Endothelial cell of umbilical vein (primary cell): ENCODE data around the gene SYTL1. TPM values are rescaled to one million over a fixed set of nuclear protein-coding genes. Genes with fewer than 3 reads are reported as not detected.

Source experiments
- BruUV-seq: library from RNA; stranded (reverse); fragments of 400-500 nt; replicated peaks from 2 replicates; lab custom pipeline; 2021; lab: Mats Ljungman, UMichigan
- CTCF ChIA-PET: fragments of 300-600, 350-600 bp; sonication (Branson Sonifier 250); formaldehyde crosslinking; loops from one replicate; lab custom pipeline; 2021; ENCODE audit warnings: antibody characterized with exemption, inconsistent platforms; lab: Charles Lee
- POLR2A ChIA-PET: fragments of 300-600, 350-600 bp; sonication (Branson Sonifier 250); formaldehyde crosslinking; loops from one replicate; lab custom pipeline; 2021; ENCODE audit warnings: antibody characterized with exemption, inconsistent platforms; lab: Charles Lee
- DNase-seq: peaks from one replicate; pipeline ENCODE4 v3.0.0-alpha.2; 2011; ENCODE audit warnings: low read depth, low spot score
- FAIRE-seq: peaks from 2 replicates; lab custom pipeline; 2011; peaks lifted over from hg19 to GRCh38; lab: Jason Lieb, UNC
- H2AFZ ChIP-seq: 2 replicates; pipeline ENCODE4 v1.6.0; 2012; ENCODE audit warnings: low read depth, low read length, control low read depth, inconsistent platforms
- H3K27ac ChIP-seq: 2 replicates; pipeline ENCODE4 v1.5.1; 2011; ENCODE audit warnings: low read depth, mild to moderate bottlenecking, control low read depth, low read length, moderate library complexity; ENCODE audit not compliant: insufficient read depth
- H3K27me3 ChIP-seq, 2 experiments: 2 replicates each; pipeline versions ENCODE4 v1.6.0 to v1.6.1; 2011; ENCODE audit warnings: low read length in 2 of 2, mixed read lengths in 1 of 2; ENCODE audit not compliant: control insufficient read depth in 2 of 2, insufficient read depth in 2 of 2
- H3K36me3 ChIP-seq, 2 experiments: 2 replicates in 1 of 2; 3 replicates in 1 of 2; pipeline ENCODE4 v1.5.1; 2011; ENCODE audit warnings: low read length in 2 of 2, mild to moderate bottlenecking in 1 of 2, moderate library complexity in 1 of 2; ENCODE audit not compliant: control insufficient read depth in 2 of 2, insufficient read depth in 2 of 2; ENCODE audit errors: extremely low read depth in 1 of 2
- H3K4me1 ChIP-seq: 3 replicates; pipeline ENCODE4 v1.5.1; 2011; ENCODE audit warnings: mild to moderate bottlenecking, low read length; ENCODE audit not compliant: control insufficient read depth, insufficient read depth; ENCODE audit errors: extremely low read depth
- H3K4me2 ChIP-seq: 2 replicates; pipeline ENCODE4 v1.6.1; 2011; ENCODE audit warnings: low read length, control low read depth, mixed read lengths; ENCODE audit not compliant: insufficient read depth
- H3K4me3 ChIP-seq, 3 experiments: fragments of 200-600 bp in 1 of 3; sonication (generic), shearing (Covaris generic) in 1 of 3; replicated peaks in 1 of 3; 2 replicates each; pipeline ENCODE4 v1.5.1; 2011 to 2016; ENCODE audit warnings: control low read depth in 3 of 3, low read length in 3 of 3, mild to moderate bottlenecking in 2 of 3, inconsistent platforms in 1 of 3, low read depth in 1 of 3, moderate library complexity in 1 of 3; ENCODE audit not compliant: insufficient read depth in 1 of 3
- H3K79me2 ChIP-seq: 2 replicates; pipeline ENCODE4 v1.6.0; 2012; ENCODE audit warnings: low read length, inconsistent platforms; ENCODE audit not compliant: control insufficient read depth, insufficient read depth
- H3K9ac ChIP-seq: replicated peaks from 2 replicates; pipeline ENCODE3; 2011; ENCODE audit warnings: low read length, control low read depth; ENCODE audit not compliant: insufficient read depth; ENCODE audit errors: extremely low read depth
- H3K9me1 ChIP-seq: replicated peaks from 3 replicates; pipeline ENCODE4 v1.6.0; 2011; ENCODE audit warnings: mild to moderate bottlenecking, low read length; ENCODE audit not compliant: control insufficient read depth, insufficient read depth; ENCODE audit errors: extremely low read depth
- H3K9me3 ChIP-seq: replicated peaks from 2 replicates; pipeline ENCODE4 v1.5.1; 2012; ENCODE audit warnings: low read length, inconsistent platforms; ENCODE audit not compliant: control insufficient read depth, insufficient read depth
- H4K20me1 ChIP-seq: replicated peaks from 2 replicates; pipeline ENCODE3; 2011; ENCODE audit warnings: mild to moderate bottlenecking, low read length; ENCODE audit not compliant: control insufficient read depth, insufficient read depth; ENCODE audit errors: extremely low read depth
- FOS ChIP-seq: IDR thresholded peaks from 2 replicates; pipeline ENCODE4 v1.6.1; 2011; ENCODE audit warnings: mild to moderate bottlenecking, low read length, moderate library complexity, borderline replicate concordance; ENCODE audit not compliant: insufficient read depth
- MYC ChIP-seq: IDR thresholded peaks from one replicate; pipeline ENCODE4 v1.6.1; 2011; ENCODE audit warnings: mild to moderate bottlenecking, low read depth, low read length
- POLR2A ChIP-seq: IDR thresholded peaks from 2 replicates; pipeline ENCODE4 v1.6.1; 2012; ENCODE audit warnings: low read depth, mild to moderate bottlenecking, control low read depth, low read length
- POLR2AphosphoS5 ChIP-seq: IDR thresholded peaks from 2 replicates; pipeline ENCODE4 v1.6.1; 2012; ENCODE audit warnings: low read depth, mild to moderate bottlenecking, control low read depth, low read length, moderate library complexity; ENCODE audit not compliant: insufficient read depth
- dilution Hi-C: fragments of 300-500 bp; cut with MboI; formaldehyde crosslinking; loops from one replicate; pipeline ENCODE4 v1.15.0; 2019; ENCODE audit warnings: low sequenced_read_pairs; ENCODE audit not compliant: extremely low pct_ligation_motif_present
- intact Hi-C: fragments of 100-400 bp; cut with micrococcal nuclease; formaldehyde crosslinking; loops from one replicate; pipeline ENCODE4 v1.10.0; 2022
- polyA plus RNA-seq, 4 experiments: library from polyadenylated mRNA; depleted of rRNA in 3 of 4; stranded (reverse) in 3 of 4; unstranded in 1 of 4; fragments of >200 nt; gene quantifications; 2 replicates each; pipeline versions ENCODE4 v1.2.1 to v1.2.3, GENCODE V29; 2011 to 2012; ENCODE audit warnings: missing spikeins in 1 of 4
- total RNA-seq: library from RNA; stranded (reverse); gene quantifications from 2 replicates; pipeline ENCODE4 v1.2.3, GENCODE V29; 2021
- TF ChIP-seq, protein P1 (sequence below), 2 donors: IDR thresholded peaks; 1 replicate in 1 of 2; 2 replicates in 1 of 2; pipeline ENCODE4 v1.5.1; 2011; ENCODE audit warnings: low read length in 2 of 2, mild to moderate bottlenecking in 2 of 2, moderate library complexity in 2 of 2, control low read depth in 1 of 2, inconsistent platforms in 1 of 2, low read depth in 1 of 2; ENCODE audit not compliant: insufficient read depth in 1 of 2; ENCODE audit errors: extremely low read depth in 1 of 2
- TF ChIP-seq, protein P2 (sequence below): IDR thresholded peaks from 2 replicates; pipeline ENCODE4 v1.6.1; 2011; ENCODE audit not compliant: insufficient read depth, insufficient read length

Gene SYTL1
- total and polyA plus RNA-seq, 2 donors (not counting 3 experiments of a cell fraction or from before 2014, with no cell fraction given), result 0.04 TPM; not detected in 1

DNA sequence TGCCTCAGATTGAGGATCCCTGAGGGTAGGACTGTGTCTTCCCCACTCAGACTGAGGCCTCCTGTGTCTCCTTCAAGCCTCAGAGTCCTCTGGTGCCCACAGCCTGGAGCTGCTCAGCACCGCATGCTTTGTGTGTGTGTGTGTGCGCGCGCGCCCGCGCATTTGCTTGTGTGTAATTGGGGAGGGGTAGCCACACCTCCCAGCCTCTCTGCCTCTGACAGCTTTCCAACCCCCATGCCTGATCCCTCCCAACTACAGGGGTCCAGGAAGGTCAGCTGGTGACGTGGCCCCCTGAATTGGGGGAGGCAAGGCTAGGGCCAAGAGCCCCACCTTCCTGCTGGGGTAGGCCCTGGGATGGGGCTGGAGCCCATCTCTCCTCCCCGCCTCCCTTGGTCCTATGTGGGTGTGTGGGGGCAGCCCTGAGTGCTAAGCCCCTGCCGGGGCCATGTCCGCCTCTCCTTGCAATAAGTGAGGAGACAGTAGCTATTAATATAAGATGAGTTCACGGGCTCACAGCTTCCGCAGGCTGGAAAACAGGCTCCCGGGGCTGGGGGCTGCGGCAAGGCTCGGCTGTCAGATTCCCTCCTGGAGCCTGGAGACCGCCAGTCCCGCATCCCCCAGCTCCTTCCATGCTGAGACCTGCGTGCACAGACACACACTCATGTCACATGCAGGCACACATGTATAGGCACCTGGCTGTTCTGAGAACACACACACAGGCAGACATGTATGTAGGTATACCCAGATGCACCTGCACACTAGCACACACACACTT is 57.6 kb downstream of the SYTL1 start:
- no peaks in the 10 kb centered on the region for H3K27me3 ChIP-seq
- DNase-seq (no peak), FAIRE-seq (no peak)
- ChIA-PET CTCF (interaction anchor here (1.3 to 6.6 kb wide), 4 partner anchors 41 to 206 kb away, joined by 3 to 275 read pairs (median 53); partner anchors contain the start of gene AHDC1), POLR2A (no interaction called here)
- TF ChIP-seq FOS, result no peak
- no peak for TF ChIP-seq MYC
- TF ChIP-seq POLR2AphosphoS5, result no peak
- TF ChIP-seq, protein P1, sequence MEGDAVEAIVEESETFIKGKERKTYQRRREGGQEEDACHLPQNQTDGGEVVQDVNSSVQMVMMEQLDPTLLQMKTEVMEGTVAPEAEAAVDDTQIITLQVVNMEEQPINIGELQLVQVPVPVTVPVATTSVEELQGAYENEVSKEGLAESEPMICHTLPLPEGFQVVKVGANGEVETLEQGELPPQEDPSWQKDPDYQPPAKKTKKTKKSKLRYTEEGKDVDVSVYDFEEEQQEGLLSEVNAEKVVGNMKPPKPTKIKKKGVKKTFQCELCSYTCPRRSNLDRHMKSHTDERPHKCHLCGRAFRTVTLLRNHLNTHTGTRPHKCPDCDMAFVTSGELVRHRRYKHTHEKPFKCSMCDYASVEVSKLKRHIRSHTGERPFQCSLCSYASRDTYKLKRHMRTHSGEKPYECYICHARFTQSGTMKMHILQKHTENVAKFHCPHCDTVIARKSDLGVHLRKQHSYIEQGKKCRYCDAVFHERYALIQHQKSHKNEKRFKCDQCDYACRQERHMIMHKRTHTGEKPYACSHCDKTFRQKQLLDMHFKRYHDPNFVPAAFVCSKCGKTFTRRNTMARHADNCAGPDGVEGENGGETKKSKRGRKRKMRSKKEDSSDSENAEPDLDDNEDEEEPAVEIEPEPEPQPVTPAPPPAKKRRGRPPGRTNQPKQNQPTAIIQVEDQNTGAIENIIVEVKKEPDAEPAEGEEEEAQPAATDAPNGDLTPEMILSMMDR (IDR thresholded peaks at IDR 0.05; ENCODE audit: extremely low read depth in 1 of 2, insufficient read depth in 1 of 2, low read depth in 1 of 2, low read length in 2 of 2), result no peak
- peak; percentile 33 for TF ChIP-seq POLR2A
- TF ChIP-seq, protein P2, sequence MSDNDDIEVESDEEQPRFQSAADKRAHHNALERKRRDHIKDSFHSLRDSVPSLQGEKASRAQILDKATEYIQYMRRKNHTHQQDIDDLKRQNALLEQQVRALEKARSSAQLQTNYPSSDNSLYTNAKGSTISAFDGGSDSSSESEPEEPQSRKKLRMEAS, result no peak
- dilution Hi-C loops, result loop anchor here (25.0 kb wide), 1 partner anchor 188 kb away; no protein-coding TSS in a partner anchor
- H3K4me3 ChIP-seq, result no peak overlapping the region
- no TSS peak for BruUV-seq
- H3K4me1 ChIP-seq, result peaks cover 4% of the 10 kb centered on the region
- H4K20me1 ChIP-seq, result no peaks in the 10 kb centered on the region
- H3K4me2 ChIP-seq, result no peak overlapping the region
- H3K9ac ChIP-seq, result no peak overlapping the region
- H3K79me2 ChIP-seq, result no peaks in the 10 kb centered on the region
- intact Hi-C loops, result loop anchor here (10.0 kb wide), 1 partner anchor 285 kb away; no protein-coding TSS in a partner anchor
- no peak overlapping the region for H2AFZ ChIP-seq
- no peaks in the 10 kb centered on the region for H3K36me3 ChIP-seq
- H3K27ac ChIP-seq, result no peak overlapping the region
- no peaks in the 10 kb centered on the region for H3K9me1 ChIP-seq
- no peaks in the 10 kb centered on the region for H3K9me3 ChIP-seq
